Middle frontal gyrus (tissue), 1 donor: ENCODE data around the gene LDAH.
"Not testable (repeated sequence)": the region's sequence is repeated elsewhere in the genome, so short reads cannot be mapped to it uniquely, and the experiment has no call there.

Experiments used
- DNase-seq: peaks from one replicate; pipeline ENCODE4 v3.0.0-alpha.2; 2015; ENCODE audit warnings: low spot score; ENCODE audit errors: extremely low spot score

Gene LDAH

DNA sequence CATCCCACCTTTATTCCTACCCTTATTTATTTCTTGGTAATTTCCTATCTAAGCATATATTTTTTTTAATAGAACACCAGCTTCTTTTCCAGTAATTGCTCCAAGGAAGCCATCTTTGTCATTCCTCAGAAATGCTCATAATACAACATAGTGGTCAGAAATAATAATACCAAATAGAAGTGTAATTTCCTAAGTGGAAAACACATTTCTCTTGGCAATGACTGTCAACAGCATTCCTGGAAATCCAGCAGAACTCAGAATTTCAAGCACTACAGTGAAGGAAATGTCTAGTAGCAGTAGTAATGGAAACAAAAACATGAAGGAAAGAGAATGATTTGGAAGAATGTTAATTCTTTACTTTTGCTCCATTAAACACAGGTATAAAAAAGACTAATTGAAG is 99.4 kb downstream of the LDAH start:
- DNase-seq, result no peak

DNA sequence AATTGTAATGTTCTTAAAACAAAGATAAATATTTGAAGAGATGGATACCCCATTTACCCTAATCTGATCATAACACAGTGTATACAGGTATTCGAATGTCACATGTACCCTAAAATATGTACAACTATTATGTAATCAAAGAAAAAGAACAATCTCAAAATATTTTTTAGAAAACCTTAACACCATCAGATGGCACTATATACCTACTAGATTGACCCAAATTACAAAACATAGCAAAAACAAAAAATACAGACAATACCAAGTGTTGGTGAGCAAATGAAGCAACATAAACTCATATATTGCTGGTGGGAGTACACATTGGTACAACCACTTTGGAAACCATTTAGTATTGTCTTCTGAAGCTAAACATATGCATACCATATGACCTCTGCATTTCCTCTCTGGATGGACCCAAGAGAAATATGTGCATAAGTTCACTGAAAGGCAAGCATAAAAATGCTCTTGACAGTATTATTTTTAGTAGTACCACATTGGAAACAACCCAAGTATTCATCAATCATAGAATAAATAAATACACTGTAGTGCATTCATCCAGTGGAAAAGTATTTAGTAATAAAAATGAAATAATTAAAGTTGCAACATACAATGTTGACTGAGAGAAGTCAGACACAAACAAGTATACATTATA is 100.2 kb downstream of the LDAH start:
- no peak for DNase-seq

DNA sequence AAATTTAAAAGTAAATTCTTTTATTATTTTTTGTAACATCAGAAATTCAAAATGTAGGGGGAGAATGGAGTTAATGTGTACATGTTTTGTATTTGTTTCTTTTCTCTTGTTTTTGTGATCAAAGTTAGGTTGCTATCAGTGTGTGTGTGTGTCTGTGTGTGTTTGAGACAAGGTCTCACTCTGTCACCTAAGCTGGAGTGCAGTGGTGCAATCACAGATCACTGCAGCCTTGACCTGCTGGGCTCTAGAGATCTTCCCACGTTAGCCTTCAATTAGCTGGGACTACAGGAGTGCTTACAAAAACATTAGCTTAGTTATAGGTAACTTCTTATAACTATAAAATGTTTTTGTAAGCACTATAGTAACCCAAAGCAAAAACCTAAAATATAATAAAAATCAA is 105.3 kb downstream of the LDAH start:
- DNase-seq, result no peak

DNA sequence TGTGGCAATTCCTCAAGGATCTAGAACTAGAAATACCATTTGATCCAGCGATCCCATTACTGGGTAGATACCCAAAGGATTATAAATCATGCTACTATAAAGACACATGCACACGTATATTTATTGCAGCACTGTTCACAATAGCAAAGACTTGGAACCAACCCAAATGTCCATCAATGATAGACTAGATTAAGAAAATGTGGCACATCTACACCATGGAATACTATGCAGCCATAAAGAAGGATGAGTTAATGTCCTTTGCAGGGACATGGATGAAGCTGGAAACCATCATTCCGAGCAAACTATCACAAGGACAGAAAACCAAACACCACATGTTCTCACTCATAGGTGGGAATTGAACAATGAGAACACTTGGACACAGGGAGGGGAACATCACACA is 106.7 kb downstream of the LDAH start:
- DNase-seq, result not testable (repeated sequence)

DNA sequence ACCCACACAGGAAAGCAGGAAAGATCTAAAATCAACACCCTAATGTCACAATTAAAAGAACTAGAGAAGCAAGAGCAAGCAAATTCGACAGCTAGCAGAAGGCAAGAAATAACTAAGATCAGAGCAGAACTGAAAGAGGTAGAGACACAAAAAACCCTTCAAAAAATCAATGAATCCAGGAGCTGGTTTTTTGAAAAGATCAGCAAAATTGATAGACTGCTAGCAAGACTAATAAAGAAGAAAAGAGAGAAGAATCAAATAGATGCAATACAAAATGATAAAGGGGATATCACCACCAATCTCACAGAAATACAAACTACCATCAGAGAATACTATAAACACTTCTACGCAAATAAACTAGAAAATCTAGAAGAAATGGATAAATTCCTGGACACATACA is 108.5 kb downstream of the LDAH start:
- DNase-seq, result not testable (repeated sequence)

DNA sequence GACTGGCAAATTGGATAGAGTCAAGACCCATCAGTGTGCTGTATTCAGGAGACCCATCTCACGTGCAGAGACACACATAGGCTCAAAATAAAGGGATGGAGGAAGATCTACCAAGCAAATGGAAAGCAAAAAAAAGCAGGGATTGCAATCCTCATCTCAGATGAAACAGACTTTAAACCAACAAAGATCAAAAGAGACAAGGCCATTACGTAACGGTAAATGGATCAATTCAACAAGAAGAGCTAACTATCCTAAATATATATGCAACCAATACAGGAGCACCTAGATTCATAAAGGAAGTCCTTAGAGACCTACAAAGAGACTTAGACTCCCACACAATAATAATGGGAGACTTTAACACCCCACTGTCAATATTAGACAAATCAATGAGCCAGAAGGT is 109.3 kb downstream of the LDAH start:
- DNase-seq, result not testable (repeated sequence)

DNA sequence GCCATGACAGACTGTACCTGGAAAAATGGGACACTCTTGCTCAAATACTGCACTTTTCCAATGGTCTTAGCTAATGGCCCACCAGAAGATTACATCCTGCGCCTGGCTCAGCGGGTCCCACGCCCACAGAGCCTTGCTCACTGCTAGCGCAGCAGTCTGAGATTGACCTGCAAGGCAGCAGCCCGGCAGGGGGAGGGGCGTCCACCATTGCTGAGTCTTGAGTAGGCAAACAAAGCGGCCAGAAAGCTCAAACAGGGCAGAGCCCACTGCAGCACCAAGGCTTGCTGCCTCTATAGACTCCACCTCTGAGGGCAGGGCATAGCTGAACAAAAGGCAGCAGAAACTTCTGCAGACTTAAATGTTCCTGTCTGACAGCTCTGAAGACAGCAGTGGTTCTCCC is 111.3 kb downstream of the LDAH start:
- DNase-seq, result not testable (repeated sequence)

DNA sequence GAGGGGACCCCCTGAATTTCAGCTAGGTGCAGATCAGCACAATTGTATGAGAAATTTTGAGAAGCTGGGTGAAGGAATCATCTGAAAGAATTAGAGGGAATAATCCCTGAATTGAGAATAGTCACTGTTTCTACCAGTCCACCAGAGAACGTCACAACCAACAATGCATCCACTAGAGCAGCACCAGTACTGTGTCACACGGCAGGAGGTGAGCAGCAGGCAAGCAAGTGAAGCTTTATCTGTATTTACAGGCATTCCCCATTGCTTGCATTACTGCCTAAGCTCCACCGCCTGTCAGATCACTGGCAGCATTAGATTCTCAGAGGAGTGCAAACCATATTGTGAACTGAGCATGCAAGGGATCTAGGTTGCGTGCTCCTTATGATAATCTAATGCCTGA is 115.3 kb downstream of the LDAH start:
- DNase-seq, result no peak

DNA sequence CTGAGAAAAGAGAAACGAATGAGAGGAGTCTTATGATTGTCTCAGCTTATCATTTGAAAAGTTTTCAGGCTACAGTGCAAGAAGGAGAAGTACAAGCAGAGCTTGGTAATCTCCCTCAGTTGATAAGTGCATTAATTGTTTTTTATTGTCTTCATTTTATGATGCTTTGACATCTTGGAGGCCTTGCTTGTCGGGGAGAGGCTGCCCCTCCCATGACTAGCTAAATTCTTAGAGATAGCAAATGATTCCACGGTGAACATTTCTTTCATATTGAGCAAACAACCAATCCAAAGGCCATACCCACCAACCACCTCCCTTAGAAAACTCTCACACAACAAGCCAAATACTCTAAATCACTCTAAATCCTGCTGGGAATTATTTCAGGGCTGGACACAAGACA is 116.1 kb downstream of the LDAH start:
- no peak for DNase-seq

DNA sequence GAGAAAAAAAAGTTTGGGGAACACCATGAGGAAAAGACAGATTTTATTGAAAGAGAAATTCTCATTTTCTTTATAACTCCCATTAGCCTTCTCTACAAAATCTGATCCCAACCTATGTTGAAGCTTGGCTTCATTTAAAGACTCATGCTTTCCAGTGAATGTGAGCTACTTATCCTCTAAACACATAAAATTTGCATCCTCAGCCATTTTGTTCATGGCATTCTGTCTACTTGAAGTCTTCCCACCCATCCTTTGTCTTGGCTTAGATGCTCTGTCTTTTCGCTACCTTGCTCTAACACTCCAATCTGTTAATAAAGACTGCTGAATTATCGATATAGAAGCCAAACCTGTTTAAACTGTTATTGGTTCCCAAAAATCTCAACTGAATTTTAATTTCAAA is 116.7 kb downstream of the LDAH start:
- DNase-seq, result no peak

DNA sequence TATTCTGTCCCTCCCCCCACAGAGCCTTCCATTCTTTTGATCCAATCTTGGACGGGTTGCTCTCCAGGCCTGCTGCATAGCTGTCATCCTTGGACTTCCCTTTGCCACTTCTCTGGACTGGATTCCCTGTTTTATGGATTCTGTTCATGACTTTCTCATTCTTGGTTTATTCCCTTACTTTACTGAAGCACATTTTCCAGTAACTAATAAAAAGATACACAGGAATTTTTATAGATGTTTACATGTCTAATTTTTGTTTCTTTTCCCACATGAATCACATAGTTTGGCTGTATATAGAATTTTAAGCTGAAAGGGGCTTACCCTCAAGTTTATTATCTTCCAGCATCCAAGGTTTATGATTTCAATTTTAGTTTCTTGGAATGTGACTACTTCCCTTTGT is 118.0 kb downstream of the LDAH start:
- no peak for DNase-seq

DNA sequence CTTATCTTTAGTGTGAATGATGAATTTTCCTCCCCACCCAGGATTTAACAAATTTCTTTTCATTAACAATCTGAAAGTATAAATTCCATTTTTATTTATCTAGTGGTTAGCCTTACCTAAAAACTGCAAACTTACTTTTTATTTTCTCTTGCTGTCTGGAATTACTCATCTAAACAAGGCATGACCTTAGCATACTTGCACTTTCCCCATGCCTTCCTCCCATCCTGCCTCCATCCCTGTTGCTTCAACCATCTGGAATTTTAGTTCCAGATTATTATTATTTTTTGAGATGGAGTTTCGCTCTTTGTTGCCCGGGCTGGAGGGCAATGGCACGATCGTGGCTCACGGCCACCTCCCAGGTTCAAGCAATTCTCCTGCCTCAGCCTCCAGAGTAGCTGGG is 120.3 kb downstream of the LDAH start:
- DNase-seq, result no peak

DNA sequence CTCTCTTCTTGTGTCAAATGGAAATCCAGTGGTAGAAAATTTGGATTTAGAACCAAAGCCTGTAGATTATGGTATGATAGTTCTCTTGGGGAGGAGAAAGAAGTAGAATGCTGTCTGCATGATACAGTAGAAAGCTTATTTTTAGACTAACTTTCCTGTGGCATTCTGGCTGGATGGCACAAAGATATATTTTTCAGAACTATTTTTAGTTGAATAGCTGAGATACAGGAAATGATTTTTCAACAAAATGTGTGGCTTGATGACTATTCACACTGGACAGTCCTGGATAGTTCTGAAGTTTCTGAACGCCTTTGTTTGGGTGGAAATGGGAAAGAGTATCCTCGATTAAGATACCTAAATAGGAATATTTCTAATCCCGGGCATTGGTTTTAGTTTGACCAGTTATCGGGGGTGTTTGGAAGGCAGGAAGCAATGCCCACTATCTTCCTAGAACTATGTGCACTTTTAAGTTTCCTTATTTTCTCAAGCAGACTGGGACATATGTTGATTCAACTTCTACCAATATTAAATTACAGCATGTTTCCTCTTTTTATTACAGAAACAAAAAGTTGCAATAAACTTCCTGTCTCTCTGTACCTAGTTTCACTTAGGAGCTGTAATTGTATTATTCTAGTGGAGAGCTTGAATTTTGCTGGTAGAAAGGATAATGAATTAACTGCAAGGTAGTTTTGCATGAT is 123.8 kb downstream of the LDAH start:
- DNase-seq, result no peak

DNA sequence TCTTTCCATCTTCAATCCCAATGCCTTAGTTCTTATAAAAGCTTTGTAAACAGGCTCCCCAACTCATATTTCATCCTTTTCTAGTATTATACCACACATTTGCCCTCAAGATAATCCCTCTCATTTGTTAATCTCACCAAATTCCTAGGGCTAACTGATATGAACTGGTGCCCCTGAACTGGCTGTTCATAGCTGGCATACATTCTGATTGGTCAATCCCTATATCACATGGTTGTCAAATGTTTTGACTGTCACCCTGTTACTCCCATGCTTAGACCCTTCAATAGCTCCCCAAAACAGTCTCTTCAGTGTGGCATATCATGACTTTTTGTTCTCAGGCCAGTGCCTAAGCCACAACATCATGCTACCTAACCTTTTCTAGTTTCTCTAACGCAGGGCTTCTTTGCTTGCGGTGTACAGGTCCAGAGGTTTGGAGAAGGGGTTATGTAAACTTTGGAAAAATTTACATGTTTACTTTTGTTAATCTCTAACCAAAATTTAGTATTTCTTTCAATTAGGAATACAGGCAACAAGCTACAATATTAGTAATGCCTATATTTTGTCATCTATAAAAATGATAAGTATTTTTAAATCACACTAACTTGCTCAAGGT is 125.5 kb downstream of the LDAH start:
- DNase-seq, result no peak

DNA sequence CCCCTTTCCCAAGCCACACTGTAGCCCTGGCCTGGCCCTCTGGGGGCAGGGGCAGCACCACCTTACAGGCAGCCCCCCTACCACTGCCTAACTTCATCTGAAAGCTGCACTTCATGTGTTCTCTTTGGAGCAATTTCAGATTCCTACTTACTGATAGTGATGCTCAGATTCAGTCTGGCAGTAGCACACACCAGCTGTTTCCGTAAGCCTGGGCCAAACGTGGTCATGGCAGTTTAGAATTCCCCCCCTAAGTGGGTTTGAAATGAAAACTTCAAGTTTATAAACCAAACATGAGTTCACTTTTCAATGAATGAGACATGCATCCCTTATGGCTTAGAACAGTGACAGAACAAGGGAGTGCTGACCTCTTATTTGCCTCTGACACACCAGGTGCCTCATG is 126.5 kb downstream of the LDAH start:
- no peak for DNase-seq

DNA sequence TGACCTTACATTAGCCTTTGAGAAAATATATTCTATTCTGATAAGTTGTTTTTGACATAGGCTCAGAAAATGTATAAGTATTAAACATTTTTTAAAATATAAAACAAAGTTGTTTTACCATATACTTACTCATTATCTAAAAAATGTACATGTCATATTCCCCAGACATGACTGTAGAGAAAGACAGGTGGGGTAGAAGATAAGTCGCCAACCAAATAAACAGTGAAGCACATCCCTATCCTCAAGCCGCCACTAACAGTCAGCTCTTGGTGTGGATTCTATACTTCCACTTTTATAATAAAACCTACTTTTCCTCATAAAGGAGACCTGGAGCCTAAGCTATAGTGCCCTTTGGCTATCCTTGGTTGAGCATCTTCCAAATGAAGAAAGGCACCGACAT is 129.6 kb downstream of the LDAH start:
- DNase-seq, result no peak

DNA sequence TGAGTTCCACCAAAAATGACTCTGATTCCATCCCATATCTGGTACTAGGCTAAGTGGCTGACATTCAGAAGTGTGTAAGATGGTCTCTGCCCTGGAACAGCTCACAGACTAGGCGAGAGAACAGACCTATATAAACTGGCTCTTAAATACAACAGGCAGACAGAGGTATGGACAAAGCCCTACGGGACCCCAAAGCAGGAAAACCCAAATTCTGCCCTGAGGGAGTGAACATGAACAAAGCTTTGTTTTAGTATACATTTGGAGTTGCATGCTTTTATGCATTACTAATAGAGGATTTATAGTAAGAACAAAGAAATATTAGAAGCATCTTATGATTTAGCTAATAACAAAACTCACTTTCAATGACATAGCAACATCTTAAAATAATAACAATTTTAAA is 130.8 kb downstream of the LDAH start:
- no peak for DNase-seq

DNA sequence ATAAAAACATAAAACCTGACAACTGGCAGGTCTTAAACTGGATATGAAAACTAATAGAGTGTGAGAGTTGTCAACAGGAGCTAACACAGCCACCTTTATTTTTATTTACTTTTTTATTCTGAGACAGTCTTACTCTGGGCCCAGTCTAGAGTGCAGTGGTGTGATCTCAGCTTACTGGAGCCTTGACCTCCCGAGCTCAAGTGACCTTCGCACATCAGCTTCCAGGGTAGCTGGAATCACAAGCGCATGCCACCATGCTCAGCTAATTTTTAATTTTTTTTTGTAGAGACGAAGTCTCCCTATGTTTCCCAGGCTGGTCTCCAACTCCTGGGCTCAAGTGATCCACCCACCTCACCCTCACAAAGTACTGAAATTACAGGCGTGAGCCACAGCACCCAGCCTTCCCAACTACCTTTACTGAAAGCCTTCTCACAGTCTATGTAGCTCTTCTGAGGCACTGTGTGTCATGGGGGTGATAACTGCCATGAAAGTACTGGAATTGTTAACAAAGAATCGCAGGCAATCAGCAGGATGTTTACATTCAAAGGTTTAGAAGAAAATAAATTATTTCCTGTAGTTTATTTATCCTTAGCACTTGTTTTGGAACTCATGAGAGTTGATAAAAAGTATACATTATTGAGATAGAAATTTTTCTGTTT is 131.7 kb downstream of the LDAH start:
- no peak for DNase-seq

DNA sequence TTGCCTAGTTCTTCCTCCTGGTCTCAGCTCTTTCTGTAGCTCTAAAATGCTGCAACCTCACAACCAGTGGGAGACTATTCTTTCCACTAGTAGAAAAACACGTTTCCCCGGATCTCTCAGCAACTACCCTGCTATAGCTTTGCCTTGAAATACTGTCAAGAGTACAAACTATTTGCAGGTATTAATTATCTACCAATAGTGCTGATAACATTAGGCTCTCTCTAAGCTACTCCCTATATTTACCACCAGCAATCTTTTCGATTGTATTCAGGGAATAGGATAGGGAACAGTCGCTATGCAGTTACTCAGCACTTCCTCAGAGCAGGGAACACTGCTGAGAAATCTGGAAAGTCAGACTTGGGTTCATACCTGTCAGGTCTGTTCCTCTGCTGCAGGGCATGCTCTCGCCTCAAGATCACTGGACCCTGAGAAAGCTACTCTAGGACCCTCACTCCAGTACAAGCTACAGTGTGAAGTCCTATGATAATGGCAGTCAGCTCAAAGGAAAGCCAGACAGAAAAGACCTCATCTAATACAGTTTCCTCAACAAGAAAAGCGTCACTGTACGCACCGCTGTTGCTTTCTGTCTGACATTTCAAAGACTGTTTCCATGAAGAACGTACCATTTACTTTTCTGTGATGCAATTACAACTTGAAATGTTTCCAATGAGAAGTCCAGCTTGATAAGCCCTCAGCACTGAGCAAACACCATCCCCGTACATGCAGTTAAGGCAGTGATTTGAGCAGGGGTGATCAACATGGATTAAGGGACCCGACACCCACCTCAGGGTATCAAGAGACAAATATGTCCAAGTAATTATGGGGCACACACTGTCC is 133.3 kb downstream of the LDAH start:
- no peak for DNase-seq

DNA sequence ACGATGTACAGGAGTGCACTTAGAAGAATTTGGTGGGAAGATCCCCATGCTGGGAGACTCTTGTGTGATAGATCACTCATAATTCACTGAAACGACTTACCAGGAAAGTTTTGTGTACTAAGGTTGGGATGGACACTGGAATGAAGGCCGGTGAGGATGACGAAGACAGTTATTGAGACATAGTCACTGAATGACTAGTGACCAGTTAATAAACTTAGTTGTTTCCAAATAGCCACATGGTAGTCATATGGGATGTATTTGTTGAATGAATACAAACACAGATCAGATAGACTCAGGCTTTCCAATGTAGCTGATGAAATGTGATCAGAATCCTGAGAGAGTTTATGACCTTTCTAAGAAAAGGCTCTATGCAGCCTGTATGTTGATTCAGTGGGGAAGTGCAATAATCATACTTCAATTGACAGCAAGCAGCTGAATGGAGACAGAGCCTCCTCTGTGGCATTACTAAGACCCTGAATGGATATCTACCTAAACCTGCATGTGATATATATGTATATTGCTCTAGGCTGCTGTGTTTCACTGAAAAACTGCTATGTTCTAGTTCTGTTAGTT is 135.6 kb downstream of the LDAH start:
- no peak for DNase-seq

DNA sequence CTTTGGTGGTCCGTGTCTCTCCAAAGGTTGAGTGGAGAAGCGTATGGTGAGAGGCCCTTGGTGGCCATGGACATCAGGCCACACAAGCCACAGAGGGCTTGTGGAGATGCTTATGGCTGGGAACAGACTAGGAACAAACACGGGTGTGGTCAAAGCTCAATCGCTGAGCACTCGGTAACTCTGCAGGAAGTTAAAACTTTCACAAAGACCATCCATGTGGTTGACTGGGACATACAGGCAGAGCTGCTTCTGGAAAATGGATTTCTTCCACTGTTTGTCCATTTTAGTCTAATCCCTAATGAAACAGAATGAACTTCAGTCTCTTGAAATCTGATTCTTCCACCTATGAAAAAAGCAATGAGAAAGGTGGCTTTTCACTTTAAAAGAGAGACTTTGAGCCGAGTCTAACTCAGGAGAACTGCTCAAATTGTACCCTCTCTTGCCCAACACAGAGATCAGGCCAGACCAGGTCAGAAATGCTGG is 138.3 kb downstream of the LDAH start:
- DNase-seq, result no peak
